NCI-H2029 (cell line): ENCODE measurements around the gene RIC3.

ENCODE experiments used
- DNase-seq: peaks from one replicate; lab custom pipeline; 2025; lab: John Stamatoyannopoulos, UW

RIC3 gene

DNA sequence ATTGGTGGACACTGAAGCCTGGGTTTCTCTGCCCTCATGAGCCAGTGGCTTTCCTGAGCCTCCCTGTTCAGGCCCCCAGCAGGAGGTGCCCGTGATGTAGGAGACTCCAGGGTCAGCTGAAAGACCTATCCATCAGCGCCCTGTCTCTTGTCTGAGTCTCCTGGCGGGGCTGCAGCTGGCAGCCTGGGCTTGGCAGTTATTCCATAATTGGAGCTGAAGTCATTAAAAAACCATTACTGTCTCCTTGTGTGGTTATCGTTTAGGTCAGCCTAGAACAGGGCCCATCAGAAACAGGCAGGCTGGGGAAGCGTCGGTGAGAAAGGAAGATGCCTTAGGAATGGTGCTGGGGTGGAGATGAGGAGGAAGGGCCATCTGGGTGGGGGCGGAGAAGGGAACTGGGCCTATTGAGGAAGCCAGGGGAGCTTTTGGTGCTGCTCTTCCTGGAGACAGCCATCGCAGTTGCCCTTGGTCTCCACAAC, 82.8 kb downstream of the RIC3 start:
- DNase-seq = no peak

DNA sequence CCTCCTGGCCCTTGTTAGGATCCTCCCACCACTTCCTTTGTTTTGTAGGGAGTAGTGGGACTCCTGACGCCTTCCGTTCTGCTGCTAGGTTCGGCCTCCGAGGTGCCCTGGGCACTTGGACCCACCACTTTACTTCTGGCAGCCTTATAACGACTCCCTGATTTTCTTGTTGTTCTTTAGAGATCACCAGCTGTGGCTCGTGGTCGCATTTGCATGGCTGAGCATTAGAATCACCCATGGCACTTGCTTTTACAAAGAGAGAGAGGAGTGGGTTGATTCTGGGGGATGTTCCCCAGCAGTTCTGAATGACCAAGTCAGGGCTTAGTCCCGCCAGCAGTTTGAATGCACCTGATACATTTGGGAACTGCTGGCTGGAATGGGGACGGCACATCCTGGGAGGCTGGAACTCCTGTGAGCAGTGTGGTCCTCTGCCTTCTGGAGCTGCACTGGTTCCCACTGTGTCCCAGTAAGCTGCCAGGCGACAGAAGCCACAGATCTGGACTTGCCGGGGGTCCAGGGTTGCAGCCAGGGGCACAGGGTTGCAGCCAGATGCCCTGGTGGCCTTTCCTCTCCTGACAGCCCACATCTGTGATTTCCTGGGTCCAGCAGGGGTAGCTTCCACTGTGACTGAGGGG, 83.7 kb downstream of the RIC3 start:
- no peak for DNase-seq

DNA sequence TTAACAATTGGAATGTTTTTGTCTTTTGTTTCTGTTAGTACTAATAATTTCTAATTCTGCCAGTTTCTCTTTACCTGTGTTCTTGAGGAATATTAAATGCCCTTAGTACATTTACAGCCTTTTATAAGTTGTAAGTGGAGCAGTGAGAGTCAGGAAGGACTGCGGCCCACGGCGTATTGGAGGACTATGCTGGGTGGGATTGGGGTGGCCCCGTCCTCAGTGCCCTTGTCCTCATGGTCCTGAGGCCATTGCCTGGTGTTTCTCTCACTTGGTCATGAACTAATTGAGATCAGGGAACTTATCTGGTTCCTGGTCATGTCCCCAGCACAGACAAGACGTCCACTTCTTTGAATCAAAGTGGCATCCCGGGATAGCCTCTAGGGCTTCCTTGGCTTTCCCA, 84.5 kb downstream of the RIC3 start:
- no peak for DNase-seq

DNA sequence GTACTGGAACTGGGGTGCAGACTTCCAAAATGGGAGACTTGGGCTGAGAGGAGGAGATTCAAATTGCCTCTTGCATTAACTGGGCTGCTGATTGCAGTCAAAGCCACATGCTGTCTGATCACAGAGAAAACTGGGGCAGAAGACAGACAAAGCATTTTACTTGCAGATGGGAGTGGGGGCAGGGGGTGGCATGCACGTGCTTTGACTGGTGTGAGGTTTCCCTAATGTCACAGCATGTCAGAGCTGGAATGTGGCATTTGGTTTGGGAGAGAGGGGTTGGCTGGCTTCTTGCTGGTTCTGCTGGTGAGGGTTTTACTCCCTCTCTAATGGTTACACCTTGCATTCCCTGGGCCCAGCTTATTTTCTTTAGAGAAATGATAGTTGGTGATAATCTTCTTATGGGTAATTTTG, 84.9 kb downstream of the RIC3 start:
- DNase-seq = no peak

DNA sequence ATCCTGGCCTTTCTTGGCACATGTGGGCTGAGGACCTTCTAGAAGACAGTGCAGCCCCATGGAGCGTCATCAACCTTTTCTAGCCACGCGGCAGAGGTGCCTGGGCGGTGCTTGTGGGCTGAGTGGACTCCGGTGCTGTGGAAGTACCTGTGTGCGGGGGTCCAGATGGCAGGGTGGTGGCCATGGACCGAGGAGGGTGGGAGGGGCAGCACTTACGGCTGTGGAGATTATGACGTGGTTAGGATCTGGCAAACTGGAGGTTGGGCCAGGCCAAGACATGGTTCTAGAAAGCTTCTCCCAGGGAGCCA, 85.8 kb downstream of the RIC3 start:
- no peak for DNase-seq

DNA sequence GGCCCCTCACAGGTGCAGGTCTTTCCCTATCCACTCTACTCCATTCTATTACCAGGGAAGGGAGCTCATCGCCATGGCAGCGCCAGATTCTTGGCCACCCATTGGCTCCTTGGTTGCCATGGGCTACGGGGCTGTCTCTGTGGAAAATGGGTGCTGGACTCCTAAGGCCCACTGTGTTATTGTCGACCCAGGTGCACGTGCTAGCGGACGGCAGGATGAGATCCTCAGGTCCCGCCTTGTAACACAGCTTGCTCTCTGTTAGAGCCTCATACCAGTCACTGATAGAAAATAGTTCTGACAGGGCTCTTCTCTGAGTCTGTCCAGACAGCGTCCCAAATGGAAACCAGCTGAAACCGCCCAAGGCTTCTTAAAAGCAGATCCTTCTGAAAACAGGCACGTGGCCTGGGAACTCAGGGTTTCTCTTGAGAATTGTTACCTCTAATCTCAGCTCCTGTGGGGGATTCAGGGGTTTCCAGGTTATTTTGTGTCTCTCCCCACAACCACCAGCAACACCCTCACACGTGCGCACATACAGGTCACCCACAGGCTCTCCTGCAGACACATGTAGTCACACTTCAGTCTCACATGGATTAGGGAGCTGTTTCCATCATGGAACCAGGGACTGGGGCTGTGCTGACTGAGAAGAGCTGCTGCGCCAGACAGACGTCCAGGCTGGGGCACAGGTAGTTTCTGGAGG, 86.3 kb downstream of the RIC3 start:
- no peak for DNase-seq

DNA sequence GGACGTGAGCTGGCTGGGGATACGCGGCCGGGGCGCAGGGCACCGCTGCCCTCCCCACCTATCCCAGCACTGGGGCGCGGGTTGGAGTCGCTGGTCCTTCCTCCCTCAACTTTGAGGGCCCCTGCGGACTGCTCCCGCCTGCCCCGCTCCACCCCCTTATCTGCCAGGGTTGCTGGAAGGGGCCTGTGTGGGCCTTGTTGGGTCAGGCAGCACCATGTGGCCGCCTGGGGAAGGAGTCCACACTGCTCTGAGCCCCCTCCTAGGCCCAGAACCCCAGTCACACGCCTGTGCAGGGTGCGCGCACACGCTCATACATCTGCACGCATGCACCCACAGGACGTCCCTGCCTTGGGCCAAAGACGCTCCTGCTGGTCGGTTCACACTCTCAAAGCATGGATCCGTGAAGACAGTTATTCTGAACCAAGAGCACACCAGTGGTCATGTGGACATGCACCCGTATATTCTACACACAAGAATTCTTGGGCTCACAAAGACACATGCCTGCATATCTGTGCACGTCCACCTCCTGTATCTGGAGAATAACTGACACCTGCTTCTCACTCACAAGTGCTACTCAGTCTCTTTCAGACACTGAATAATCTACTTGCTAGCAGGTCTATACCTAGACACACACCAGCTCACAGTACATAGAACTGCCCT, 87.1 kb downstream of the RIC3 start:
- no peak for DNase-seq

DNA sequence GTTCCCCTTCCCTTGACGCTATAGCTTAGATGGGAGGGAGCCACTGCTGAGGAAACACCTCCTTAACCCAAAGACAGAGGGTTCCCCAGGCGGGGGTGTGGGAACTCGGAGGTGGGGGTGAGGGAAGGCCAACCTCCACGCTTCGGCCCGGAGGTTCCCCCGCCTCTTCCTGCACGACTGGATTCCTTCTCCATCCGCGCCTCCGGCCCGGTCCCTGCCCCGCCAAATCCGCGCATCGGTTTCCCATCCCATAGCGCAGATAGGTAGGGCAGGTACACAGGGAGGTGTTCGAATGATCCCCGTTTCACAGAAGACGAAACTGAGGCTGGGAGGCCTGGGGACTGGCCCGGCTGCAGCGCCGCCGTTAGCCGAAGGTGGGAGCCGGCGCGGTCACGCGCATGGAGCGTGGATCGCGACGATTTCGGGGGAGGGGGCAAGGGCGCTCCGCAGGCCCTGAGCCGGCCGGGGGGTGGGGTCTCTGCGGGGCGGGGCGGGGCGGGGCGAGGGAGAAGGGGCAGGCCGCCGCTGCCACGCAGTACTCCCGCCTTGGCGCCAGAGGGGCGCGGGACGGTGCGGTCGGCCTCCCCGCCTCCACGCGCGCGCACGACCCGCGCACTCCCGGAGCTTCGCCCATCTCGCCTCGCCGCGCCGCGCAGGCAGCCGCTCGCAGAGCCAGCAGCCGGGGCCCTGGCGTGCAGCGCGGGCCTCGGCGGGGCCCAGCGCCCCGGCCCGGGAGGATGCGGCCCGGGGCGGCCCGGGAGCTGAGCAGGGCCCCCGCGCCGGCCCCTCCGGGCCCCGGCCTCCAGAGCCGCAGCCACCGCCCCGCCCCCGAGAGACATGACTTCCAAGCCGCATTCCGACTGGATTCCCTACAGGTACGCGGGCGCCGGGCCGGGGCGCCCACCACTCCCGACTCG, 87.9 kb downstream of the RIC3 start, which contains the start of gene TUB:
Gene TUB (plus strand): TSS at position 538 of the 917 bp plus-strand sequence. CDS start 300 bp downstream, at position 838.
- no peak for DNase-seq

DNA sequence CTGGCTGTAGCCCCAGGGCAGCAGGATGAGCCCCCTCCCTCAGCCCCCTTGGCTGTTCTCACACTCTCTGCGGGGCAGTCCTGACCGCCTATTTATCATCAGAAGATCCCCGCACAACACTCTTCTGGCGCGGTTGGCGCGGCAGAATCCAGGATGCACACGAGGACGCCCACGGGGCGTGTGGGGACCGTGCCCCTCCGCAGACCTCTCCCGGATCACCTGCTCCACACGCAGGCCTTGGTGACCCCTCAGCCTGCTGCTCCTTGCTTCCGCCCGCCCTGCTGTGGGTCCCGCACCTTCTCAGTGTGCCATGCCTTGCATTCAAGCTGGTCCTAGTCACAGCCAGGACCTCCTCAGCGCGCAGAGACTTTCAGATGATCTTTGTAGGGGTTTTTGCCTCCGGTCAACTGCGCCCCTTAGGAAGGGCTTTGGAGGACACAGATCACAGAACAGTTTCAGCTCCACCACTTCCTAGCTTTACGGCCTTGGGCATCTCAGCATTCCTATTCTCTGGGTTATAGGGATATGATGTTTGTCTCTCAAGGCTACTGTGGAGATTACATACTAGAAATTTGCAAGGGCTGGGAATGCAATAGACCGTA, 88.7 kb downstream of the RIC3 start:
- DNase-seq = no peak

DNA sequence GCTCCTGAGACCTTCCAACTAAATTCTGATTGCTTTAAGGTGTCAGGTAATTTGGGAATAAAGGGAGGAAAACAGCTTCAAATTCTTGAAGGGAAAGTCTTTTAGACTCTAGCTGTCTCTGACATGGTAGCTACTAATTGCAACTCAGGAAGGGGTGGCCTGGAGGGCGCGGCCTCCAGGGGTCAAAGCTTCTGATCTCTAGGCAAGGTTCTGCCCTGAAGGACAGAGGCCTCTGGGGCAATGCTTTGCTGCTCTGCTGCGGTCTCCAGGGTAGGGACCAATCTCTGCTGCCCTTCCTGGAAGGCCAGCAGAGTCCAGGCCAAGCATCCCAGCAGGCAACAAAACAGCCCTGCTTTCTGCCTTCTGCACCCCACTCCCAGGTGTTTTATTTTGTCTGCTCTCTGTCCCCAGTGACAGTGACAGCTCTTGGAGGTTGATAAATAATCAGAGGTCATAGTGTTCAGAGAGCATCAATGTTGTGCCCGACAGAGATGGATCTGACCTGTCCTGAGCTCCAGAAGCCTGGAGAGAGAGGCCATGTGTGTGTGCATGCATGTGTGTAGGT, 89.6 kb downstream of the RIC3 start:
- DNase-seq = no peak

DNA sequence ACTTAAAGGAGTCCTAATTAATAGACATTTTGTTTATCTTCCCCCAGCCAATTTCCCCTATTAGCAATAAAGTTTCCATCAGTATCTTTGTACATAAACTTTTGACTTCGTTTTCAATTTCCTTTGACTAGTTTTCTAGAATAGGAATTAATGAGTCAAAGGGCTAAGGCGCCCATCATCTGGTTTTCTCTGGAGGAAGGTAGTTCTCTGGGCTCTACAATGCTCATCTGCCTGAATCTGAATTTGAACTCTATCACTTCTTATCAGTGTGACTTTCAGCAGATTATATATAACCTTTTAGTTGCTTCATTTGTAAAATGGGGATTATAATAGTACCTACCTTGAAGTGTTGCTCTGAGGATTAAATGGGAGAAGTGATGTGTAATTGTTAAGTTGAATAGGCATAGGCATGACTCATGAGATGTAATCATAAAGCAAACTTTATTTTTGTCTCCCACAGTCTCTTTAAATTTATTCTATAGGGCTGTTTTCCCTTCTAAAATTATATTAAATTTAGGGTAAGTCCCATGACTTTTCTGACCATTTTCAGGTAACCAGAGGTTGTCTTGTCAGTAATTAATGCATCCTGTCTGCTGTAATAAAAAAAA, 93.6 kb downstream of the RIC3 start:
- no peak for DNase-seq

DNA sequence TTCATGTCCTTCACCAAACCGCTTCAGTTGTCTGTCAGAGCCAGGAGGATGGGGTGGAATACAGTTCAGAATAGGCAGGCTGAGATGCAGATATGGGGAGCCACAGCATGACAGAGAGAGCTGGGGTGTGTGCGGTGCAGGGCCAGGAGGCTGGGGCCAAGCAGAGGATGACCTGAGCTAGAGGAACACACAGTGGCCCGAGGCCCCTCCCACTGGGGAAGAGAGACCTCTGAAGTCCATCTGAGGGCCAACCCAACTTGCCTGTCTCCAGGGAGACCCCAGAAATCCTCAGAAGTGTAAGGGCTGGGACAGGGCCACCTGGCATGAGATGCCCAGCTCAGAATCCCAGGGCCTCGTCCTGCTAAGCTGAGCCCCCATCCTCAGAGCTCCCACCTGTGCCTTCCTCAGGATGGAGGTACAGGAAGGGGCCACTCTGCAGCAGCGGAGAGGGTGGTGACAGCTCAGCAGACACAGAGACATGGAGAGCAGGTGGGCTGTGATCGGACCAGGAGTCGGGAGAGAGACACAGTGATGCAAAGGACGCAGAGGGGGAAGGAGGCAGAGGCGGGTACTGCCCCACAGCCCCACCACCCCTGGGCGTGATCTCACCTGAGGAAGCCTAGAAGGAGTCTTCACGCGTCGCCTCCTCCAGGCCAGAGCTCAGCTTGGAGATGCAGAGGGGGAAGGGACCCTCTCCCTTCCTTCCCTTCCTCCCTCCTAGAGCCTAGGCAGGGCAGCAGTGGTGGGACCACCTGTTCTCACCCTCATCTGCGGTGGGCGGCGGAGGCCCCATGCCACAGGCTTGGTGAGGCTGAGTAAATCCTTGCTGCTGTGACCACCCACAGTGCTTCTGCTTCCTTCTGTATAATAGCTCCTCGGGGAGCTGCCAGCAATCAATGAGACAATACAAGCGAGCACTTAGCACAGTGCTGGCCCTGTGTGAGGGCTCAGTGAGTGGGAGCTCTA, 96.9 kb downstream of the RIC3 start:
- DNase-seq = no peak

DNA sequence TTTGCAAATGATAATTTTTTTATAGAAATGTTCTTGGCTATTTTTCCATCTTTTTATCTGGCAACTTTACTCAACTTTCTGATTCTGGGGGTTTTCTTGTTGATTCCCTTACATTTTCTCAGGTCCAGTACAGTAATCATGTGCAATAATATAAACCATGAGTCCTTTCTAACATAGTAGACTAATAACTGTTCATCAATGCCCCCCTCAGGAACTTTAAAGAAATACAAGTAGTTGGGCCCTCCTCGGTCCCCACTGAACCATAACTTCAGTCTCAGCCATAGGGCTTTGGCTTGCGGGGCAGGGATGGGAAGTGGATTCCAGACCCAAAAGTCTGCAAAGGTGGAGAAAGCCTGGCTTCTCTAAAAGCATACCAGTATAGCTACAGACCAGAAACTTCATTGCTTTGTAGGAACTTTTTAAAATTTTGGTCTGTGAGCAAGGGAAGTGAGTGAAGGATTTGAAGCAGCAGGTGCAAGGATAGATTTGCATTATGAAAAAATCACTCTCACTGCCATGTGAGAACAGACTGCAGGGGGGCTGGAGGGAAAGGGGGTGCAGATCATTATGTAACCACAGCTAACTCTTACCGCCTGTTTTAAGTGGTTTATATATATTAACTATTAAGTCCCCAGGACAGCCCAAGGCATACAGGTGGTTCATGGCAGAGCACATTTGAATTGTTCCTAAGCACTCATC, 98.3 kb downstream of the RIC3 start:
- no peak for DNase-seq

DNA sequence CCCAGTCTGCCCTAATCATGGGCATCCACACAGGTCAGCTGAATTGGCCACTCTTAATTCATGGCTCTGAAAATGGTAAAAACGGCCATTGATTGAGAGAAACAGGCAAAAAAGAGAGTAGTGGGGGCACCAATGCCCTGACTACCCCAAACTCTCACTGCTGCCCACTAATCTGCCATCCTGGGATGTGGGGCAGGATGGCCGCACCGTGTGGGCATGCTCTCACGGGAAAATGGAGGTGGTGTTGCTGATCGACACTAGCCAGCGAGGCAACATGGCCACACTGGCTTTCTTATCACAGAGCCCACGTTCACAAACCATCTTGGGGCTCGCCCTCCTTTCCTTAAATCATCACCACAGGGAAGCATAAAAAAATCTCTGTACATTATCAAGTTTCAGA, 99.1 kb downstream of the RIC3 start:
- DNase-seq = no peak

DNA sequence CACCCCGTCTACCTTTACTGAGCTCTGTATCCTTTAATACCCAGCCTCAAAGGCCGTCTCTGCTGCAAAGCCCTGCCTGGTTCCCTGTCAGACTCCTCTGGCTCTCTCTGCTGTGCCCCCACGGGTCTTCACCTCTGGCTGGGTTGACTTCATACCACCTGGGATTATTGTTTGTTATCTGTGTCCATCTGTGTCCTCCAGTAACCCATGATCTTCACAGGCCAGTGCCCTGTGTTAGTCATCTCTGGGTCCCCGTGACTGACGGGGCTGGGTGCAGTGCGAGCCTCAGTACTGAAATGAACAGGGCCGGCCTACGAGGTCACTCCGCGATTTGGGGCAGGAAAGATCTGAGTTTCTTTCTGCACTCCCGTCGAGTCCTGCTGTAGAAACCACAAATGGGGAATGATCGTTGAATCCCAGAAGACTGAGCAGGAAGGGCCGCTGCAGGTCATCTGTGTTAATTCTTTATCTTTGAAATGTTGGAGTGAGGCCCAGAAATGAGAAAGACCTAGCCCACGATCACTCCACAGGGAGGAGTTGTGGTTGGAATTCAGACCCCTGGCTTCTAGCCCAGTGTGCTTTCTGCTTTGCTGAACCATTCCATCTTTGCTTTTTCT, 100.1 kb downstream of the RIC3 start:
- no peak for DNase-seq

DNA sequence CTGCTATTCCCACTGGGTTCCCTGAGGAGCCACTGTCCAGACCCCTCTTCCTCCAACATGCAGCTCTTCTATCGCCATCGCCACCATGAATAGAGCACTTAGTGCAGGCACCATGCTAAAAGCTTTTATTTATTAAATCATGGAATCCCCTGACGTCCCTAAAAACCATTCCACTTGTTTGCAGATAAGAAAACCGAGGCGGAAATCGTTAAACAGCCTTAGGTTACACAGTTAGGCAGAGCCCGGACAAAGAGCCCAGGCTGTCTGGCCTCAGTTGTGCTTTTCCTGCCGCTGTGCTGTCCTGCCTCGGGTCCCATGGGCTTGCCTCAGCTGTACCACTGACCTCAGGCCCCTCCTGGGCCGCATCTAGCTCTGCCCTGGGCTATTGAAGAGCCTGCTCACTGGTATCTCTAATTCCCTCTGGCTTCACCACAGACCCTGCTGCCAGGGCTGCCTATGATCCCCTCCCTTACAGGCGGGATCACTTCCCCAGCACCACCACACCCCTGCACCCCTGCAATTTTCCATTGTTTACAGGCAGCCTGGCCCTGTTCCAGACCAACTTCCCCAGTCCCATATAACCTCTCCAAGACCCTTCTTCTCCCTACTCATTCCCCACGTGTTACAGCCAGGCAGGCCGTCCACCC, 100.8 kb downstream of the RIC3 start:
- no peak for DNase-seq

DNA sequence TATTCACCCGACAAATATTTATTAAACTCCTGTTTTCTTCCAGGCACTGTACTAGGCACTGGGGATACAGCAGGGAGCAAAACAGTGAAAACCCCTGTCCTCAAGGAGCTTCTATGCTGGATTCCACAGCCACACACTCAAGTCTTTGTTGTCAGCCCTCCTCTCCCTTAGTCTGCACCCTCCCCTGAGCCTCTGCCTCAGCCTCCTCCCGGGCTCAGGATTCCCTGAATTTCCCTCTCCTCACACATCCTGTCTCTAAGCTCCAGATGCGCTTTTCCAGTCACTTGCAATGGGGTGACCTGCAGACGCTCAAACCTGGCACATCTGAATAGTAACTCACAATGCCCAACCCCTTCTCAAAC, 101.3 kb downstream of the RIC3 start:
- no peak for DNase-seq

DNA sequence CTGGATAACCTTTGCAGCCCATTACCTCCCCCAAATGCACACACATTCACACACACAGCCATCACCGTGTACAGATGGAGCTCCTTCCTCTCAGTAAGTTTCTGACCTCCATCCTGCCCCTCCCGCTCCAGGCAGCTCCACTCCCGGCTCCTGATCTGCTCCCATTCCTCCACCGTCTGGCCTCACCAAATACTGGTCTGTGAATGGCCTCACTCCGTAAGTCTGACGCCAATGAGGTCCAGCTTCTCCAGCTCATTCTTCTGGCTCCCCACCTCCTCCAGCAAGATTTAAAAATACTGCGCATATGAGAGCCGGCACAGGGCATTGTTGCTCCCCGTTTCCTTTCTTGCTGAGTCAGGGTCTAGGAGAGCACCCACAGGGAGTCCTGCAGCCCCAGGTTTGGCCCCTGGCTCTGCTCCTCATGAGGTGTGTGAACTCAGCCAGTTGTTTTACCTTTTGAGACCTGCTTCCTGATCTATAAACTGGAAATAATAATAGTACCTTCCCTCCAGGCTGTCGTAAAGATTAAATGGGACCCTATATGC, 101.8 kb downstream of the RIC3 start:
- DNase-seq = no peak
